SU-DHL-6 (cell line): Measurements from ENCODE around the gene DIS3L2.

Source experiments
- H2AFZ ChIP-seq: fragments of 200-600 bp; sonication (generic); 2 replicates; pipeline ENCODE4 v1.6.1; 2014; ENCODE audit warnings: low read depth, mild to moderate bottlenecking, moderate library complexity, mixed read lengths, antibody characterized with exemption, low read length; ENCODE audit not compliant: severe bottlenecking
- H3F3A ChIP-seq: fragments of 200-600 bp; shearing (Covaris generic); 2 replicates; pipeline ENCODE4 v1.6.0; 2016; ENCODE audit warnings: antibody characterized with exemption, mild to moderate bottlenecking; ENCODE audit not compliant: insufficient read depth
- H3K27ac ChIP-seq: fragments of 200-600 bp; sonication (generic); 2 replicates; pipeline ENCODE4 v1.5.1; 2016; ENCODE audit warnings: low read depth, mild to moderate bottlenecking, low read length, moderate library complexity, mixed read lengths
- H3K27me3 ChIP-seq: fragments of 200-600 bp; sonication (generic), shearing (Covaris generic); 2 replicates; pipeline ENCODE4 v1.6.0; 2014; ENCODE audit warnings: mild to moderate bottlenecking, low read length
- H3K36me3 ChIP-seq: fragments of 200-600 bp; sonication (generic); 2 replicates; pipeline ENCODE4 v1.6.1; 2014; ENCODE audit warnings: mild to moderate bottlenecking, low read length, mixed read lengths
- H3K4me2 ChIP-seq: fragments of 300-600, 200-600 bp; shearing (Covaris generic), sonication (generic); 2 replicates; pipeline ENCODE4 v1.6.0; 2014; ENCODE audit warnings: low read length, low read depth, mild to moderate bottlenecking; ENCODE audit not compliant: poor library complexity, severe bottlenecking
- H3K4me3 ChIP-seq: fragments of 200-600 bp; sonication (generic); 2 replicates; pipeline ENCODE4 v1.5.1; 2014; ENCODE audit warnings: antibody characterized with exemption, low read length, mild to moderate bottlenecking, mixed read lengths; ENCODE audit not compliant: insufficient read depth, poor library complexity, severe bottlenecking
- H3K79me2 ChIP-seq: fragments of 200-600 bp; sonication (generic); 2 replicates; pipeline ENCODE4 v1.6.1; 2014; ENCODE audit warnings: mild to moderate bottlenecking, low read length, moderate library complexity; ENCODE audit not compliant: insufficient read depth
- H3K9ac ChIP-seq: fragments of 200-600 bp; sonication (generic); 2 replicates; pipeline ENCODE4 v1.7.0; 2014; ENCODE audit warnings: mild to moderate bottlenecking, low read length
- H3K9me2 ChIP-seq: fragments of 200-600 bp; sonication (generic); replicated peaks from 2 replicates; pipeline ENCODE4 v1.6.1; 2014; ENCODE audit warnings: low read length; ENCODE audit not compliant: insufficient read depth
- H3K9me3 ChIP-seq: fragments of 200-600 bp; sonication (generic); 2 replicates; pipeline ENCODE4 v1.6.1; 2014; ENCODE audit warnings: low read length, mixed read lengths; ENCODE audit not compliant: insufficient read depth
- H4K20me1 ChIP-seq: fragments of 200-600 bp; sonication (generic); 2 replicates; pipeline ENCODE4 v1.6.1; 2014; ENCODE audit warnings: low read depth, mild to moderate bottlenecking, antibody characterized with exemption, low read length, moderate library complexity, mixed read lengths
- EZH2phosphoT487 ChIP-seq: fragments of 200-600 bp; sonication (generic), shearing (Covaris generic); conservative IDR thresholded peaks from 2 replicates; pipeline ENCODE4 v1.6.1; 2018; ENCODE audit warnings: mild to moderate bottlenecking, antibody characterized with exemption, low read length, moderate library complexity, mixed read lengths
- TF ChIP-seq, protein P1 (sequence below): fragments of 200-600 bp; sonication (generic); IDR thresholded peaks from one replicate; pipeline ENCODE4 v1.5.1; 2017; ENCODE audit warnings: antibody characterized with exemption, mild to moderate bottlenecking, low read length, moderate library complexity; ENCODE audit not compliant: insufficient read depth, poor library complexity, severe bottlenecking

Gene DIS3L2

DNA sequence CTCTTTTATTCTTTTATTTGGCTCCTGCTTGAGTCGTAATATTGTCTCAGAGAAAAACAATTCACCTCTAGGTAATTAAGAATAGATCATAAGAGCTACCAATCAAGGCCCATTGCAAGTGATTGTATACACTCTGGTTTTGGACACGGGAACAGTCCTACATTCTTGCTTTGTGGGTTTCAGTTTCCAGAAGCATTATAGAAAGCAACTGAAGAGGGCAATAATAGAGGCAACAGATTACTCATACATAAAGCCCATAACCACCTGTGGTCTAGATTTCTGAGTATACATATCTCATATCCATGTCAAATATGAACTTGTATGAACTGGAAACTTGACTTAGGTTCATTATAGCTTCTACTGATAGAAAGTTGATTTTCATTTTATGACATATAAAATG is 65.4 kb downstream of the DIS3L2 start:
- no peaks in the 10 kb centered on the region for H3K27me3 ChIP-seq
- H3K4me2 ChIP-seq = no peak overlapping the region
- no peak overlapping the region for H3K27ac ChIP-seq
- H3K36me3 ChIP-seq = peaks cover 9% of the 10 kb centered on the region; the same call in 1 of the 2 replicates
- no peak overlapping the region for H2AFZ ChIP-seq
- H3K9ac ChIP-seq = no peak overlapping the region
- no peak overlapping the region for H3K4me3 ChIP-seq
- H3K9me2 ChIP-seq = no peaks in the 10 kb centered on the region
- no peaks in the 10 kb centered on the region for H3F3A ChIP-seq
- no peak for TF ChIP-seq EZH2phosphoT487
- TF ChIP-seq, protein P1, sequence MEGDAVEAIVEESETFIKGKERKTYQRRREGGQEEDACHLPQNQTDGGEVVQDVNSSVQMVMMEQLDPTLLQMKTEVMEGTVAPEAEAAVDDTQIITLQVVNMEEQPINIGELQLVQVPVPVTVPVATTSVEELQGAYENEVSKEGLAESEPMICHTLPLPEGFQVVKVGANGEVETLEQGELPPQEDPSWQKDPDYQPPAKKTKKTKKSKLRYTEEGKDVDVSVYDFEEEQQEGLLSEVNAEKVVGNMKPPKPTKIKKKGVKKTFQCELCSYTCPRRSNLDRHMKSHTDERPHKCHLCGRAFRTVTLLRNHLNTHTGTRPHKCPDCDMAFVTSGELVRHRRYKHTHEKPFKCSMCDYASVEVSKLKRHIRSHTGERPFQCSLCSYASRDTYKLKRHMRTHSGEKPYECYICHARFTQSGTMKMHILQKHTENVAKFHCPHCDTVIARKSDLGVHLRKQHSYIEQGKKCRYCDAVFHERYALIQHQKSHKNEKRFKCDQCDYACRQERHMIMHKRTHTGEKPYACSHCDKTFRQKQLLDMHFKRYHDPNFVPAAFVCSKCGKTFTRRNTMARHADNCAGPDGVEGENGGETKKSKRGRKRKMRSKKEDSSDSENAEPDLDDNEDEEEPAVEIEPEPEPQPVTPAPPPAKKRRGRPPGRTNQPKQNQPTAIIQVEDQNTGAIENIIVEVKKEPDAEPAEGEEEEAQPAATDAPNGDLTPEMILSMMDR = no peak
- no peaks in the 10 kb centered on the region for H4K20me1 ChIP-seq
- H3K79me2 ChIP-seq = no peaks in the 10 kb centered on the region
- H3K9me3 ChIP-seq = no peaks in the 10 kb centered on the region

- Histone ChIP-seq H4K20me1 (no peaks in the 10 kb centered on the region), H3K9ac (no peak overlapping the region), H3K4me2 (no peak overlapping the region), H3K27me3 (no peaks in the 10 kb centered on the region), H2AFZ (no peak overlapping the region), H3K79me2 (no peaks in the 10 kb centered on the region), H3K9me3 (no peaks in the 10 kb centered on the region), H3F3A (no peaks in the 10 kb centered on the region), H3K4me3 (no peak overlapping the region), H3K27ac (no peak overlapping the region), H3K36me3 (peaks cover 9% of the 10 kb centered on the region; the same call in 1 of the 2 replicates), H3K9me2 (no peaks in the 10 kb centered on the region)
- TF ChIP-seq, protein P1 = no peak
- TF ChIP-seq EZH2phosphoT487 = no peak
Observed at GRCh38 chr2:232027530-232027929, 66.0 kb downstream of the DIS3L2 start.

GRCh38 chr2:232028071-232028470 is 66.6 kb downstream of the DIS3L2 start:
- peaks cover 9% of the 10 kb centered on the region; the same call in 1 of the 2 replicates for H3K36me3 ChIP-seq
- no peaks in the 10 kb centered on the region for H3K79me2 ChIP-seq
- H4K20me1 ChIP-seq = no peaks in the 10 kb centered on the region
- no peak overlapping the region for H2AFZ ChIP-seq
- no peak for TF ChIP-seq EZH2phosphoT487
- TF ChIP-seq, protein P1 = no peak
- H3K27me3 ChIP-seq = no peaks in the 10 kb centered on the region
- no peak overlapping the region for H3K4me2 ChIP-seq
- H3K9me2 ChIP-seq = no peaks in the 10 kb centered on the region
- H3K4me3 ChIP-seq = no peak overlapping the region
- no peak overlapping the region for H3K27ac ChIP-seq
- no peaks in the 10 kb centered on the region for H3K9me3 ChIP-seq
- H3K9ac ChIP-seq = no peak overlapping the region
- H3F3A ChIP-seq = no peaks in the 10 kb centered on the region
